Mesothelial cell of epicardium (in vitro differentiated cells): ENCODE results near the gene LYZL1. TPM values are rescaled to one million over a fixed set of nuclear protein-coding genes. Genes with fewer than 3 reads are reported as not detected.
A peak's percentile ranks its signal among the peaks of the same experiment; 100 is the strongest.

Experiments used
- DNase-seq, 2 experiments: peaks; one replicate each; pipeline ENCODE4 v3.0.0; 2021; ENCODE audit warnings: low spot score in 2 of 2; ENCODE audit not compliant: unreplicated experiment in 2 of 2
- H3K27ac Mint-ChIP-seq: 2 replicates; pipeline ENCODE4 v1.8.0; 2021; ENCODE audit warnings: mixed read lengths
- H3K27me3 Mint-ChIP-seq: 2 replicates; pipeline ENCODE4 v1.8.0; 2021; ENCODE audit warnings: low read depth, mixed read lengths
- H3K36me3 Mint-ChIP-seq: 2 replicates; pipeline ENCODE4 v1.8.0; 2021; ENCODE audit warnings: mixed read lengths
- H3K4me1 Mint-ChIP-seq: 2 replicates; pipeline ENCODE4 v1.8.0; 2021; ENCODE audit warnings: mixed read lengths
- H3K4me3 Mint-ChIP-seq: 2 replicates; pipeline ENCODE4 v1.8.0; 2021; ENCODE audit warnings: mild to moderate bottlenecking, moderate library complexity, mixed read lengths
- H3K9me3 Mint-ChIP-seq: 2 replicates; pipeline ENCODE4 v1.8.0; 2021; ENCODE audit warnings: mixed read lengths
- total RNA-seq: library from RNA; stranded (reverse); gene quantifications from 3 replicates; pipeline ENCODE4 v1.2.1, GENCODE V29; 2021
- TF ChIP-seq, protein P1 (sequence below): fragments of 200-600 bp; sonication (generic); IDR thresholded peaks from one replicate; pipeline ENCODE4 v1.5.0; 2021; ENCODE audit warnings: antibody characterized with exemption; ENCODE audit not compliant: unreplicated experiment

LYZL1 gene
- total RNA-seq, 1 donor from 2014 or later = not detected

DNA sequence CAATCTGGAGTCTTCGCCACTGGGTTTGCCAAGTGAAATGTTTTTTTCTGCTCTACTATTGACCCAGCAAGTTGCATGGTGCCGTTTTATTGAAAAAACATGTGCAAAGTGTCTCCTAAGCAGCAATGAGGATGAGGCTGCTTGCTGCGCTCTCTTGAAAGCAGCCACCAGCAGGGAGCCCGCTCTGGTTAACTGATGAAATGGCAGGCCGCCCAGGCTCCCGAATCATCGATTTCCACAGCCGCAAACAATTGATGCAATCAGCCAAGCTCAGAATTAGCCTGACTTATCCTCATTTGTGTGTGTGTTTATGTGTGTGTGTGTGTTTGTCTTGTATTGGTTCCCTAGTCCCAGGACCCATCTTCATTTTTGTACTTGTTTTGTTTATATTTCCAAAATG lies 22.2 kb upstream of the LYZL1 start:
- no peak for DNase-seq
- H3K4me1 Mint-ChIP-seq = peaks cover 18% of the 10 kb centered on the region
- TF ChIP-seq, protein P1, sequence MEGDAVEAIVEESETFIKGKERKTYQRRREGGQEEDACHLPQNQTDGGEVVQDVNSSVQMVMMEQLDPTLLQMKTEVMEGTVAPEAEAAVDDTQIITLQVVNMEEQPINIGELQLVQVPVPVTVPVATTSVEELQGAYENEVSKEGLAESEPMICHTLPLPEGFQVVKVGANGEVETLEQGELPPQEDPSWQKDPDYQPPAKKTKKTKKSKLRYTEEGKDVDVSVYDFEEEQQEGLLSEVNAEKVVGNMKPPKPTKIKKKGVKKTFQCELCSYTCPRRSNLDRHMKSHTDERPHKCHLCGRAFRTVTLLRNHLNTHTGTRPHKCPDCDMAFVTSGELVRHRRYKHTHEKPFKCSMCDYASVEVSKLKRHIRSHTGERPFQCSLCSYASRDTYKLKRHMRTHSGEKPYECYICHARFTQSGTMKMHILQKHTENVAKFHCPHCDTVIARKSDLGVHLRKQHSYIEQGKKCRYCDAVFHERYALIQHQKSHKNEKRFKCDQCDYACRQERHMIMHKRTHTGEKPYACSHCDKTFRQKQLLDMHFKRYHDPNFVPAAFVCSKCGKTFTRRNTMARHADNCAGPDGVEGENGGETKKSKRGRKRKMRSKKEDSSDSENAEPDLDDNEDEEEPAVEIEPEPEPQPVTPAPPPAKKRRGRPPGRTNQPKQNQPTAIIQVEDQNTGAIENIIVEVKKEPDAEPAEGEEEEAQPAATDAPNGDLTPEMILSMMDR = no peak
- no peaks in the 10 kb centered on the region for H3K27me3 Mint-ChIP-seq
- peaks cover 19% of the 10 kb centered on the region for H3K36me3 Mint-ChIP-seq
- H3K9me3 Mint-ChIP-seq = peaks cover 12% of the 10 kb centered on the region
- H3K4me3 Mint-ChIP-seq = no peak overlapping the region
- H3K27ac Mint-ChIP-seq = peak overlapping the region; percentile 21

DNA sequence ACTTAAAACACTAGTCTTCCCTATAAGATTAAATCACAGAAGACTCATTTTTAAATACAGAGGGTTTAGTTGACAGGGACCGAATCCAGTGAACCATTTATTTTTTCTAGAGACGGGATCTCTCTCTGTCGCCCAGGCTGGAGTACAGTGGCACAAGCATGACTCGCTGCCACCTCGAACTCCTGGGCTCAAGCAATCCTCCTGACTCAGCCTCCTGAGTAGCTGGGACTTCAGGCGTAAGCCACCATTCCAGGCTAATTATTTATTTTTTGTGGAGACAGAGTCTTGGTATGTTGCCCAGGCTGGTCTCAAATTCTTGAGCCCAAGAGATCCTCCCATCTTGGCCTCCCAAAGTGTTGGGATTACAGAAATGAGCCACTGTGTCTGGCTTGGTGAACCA lies 20.9 kb upstream of the LYZL1 start:
- TF ChIP-seq, protein P1 = no peak
- Mint-ChIP-seq H3K36me3 (peaks cover 19% of the 10 kb centered on the region), H3K27ac (no peak overlapping the region)

DNA sequence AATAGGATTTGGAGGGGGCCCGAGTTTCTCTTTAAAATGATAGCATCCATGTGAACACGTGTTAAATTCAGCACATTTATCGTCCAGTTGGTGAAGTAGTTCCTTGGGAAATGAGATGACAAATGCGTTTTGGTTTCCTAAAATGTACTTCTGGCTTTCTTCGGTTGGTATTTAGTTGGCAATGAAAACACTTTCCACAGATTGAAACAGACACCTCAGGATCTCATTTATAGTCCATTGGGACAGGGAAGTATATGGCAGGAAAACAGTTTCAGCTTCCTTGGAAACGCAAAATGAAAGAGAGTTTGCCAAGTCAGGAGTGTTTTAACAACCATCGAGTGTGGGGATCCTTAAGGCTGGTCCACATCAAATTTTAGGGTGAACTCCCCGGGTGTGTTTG lies 19.4 kb upstream of the LYZL1 start:
- Mint-ChIP-seq H3K4me3 (no peak overlapping the region), H3K27me3 (no peaks in the 10 kb centered on the region), H3K9me3 (peaks cover 12% of the 10 kb centered on the region), H3K27ac (no peak overlapping the region), H3K36me3 (peaks cover 19% of the 10 kb centered on the region), H3K4me1 (peaks cover 32% of the 10 kb centered on the region)
- DNase-seq = no peak
- TF ChIP-seq, protein P1 = no peak

More for the DNA sequence above, 20.9 kb upstream of the LYZL1 start:
- no peak for DNase-seq
- Mint-ChIP-seq H3K9me3 (peaks cover 12% of the 10 kb centered on the region), H3K27me3 (no peaks in the 10 kb centered on the region), H3K4me1 (peaks cover 24% of the 10 kb centered on the region), H3K4me3 (no peak overlapping the region)

DNA sequence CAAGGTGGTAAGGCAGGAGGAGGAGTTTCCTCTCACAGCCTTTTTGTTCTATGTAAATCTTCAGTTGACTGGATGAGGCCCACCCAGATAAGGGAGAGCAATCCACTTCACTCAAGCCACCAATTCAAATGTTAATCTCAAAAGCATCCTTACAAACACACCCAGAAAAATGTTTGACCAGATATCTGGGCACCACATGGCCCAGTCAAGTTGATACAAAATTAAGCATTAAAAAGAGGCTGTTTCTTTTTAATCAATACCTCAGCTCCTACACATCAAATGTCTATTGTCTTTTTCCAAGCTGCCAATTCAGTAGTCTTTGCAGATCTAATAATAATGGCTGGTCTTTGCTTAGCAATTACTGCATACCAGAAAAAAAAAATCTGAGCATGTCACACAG lies 18.0 kb upstream of the LYZL1 start:
- peaks cover 19% of the 10 kb centered on the region for H3K36me3 Mint-ChIP-seq
- H3K4me3 Mint-ChIP-seq = no peak overlapping the region
- no peak for DNase-seq
- H3K27ac Mint-ChIP-seq = no peak overlapping the region
- H3K9me3 Mint-ChIP-seq = peaks cover 15% of the 10 kb centered on the region
- no peaks in the 10 kb centered on the region for H3K27me3 Mint-ChIP-seq
- TF ChIP-seq, protein P1 = no peak
- peaks cover 32% of the 10 kb centered on the region for H3K4me1 Mint-ChIP-seq

DNA sequence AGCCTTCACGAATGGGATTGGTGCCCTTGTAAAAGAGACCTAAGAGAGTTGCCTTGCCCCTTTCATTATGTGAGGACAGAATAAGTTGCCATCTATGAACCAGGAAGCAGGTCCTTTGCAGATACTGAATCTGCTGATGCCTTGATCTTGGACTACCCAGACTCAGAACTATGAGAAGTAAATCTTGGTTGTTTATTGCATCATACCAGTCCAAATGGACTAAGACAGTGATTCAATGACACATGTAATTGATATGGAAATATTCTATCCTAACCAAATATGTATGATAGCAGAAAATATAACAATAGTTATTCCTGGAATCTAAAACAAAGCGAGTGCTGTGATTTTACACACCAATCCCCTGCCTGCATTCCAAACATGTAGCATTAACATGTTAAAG lies 17.0 kb upstream of the LYZL1 start:
- Mint-ChIP-seq H3K4me3 (no peak overlapping the region), H3K4me1 (peaks cover 37% of the 10 kb centered on the region), H3K36me3 (peaks cover 19% of the 10 kb centered on the region), H3K9me3 (peaks cover 15% of the 10 kb centered on the region), H3K27ac (peak overlapping the region; percentile 85), H3K27me3 (no peaks in the 10 kb centered on the region)
- DNase-seq = no peak
- TF ChIP-seq, protein P1 = no peak

DNA sequence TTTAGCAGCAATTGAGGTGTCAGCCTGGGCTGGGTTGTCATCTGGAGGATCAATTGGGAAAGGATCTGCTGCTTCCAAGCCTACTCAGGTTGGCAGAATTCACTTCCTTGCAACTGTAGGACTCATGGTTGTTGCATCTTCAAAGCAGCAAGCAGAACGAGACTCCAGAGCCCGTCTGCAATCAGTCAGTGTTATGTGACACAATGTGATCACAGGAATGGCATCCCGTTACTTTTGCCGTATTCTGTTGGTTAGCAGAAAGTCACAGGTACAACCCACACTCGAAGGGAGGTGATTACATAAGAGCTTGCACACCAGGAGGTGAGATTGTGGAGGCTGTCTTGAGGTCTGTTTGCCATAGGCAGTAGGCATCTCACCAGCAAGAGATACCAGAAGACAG lies 15.4 kb upstream of the LYZL1 start:
- no peaks in the 10 kb centered on the region for H3K27me3 Mint-ChIP-seq
- peaks cover 15% of the 10 kb centered on the region for H3K9me3 Mint-ChIP-seq
- peak overlapping the region; percentile 85 for H3K27ac Mint-ChIP-seq
- peaks cover 45% of the 10 kb centered on the region for H3K4me1 Mint-ChIP-seq
- DNase-seq = no peak
- peaks cover 19% of the 10 kb centered on the region for H3K36me3 Mint-ChIP-seq
- TF ChIP-seq, protein P1 = no peak
- H3K4me3 Mint-ChIP-seq = no peak overlapping the region
